Measurements from ENCODE around the gene FSIP1.

Gene FSIP1

GRCh38 chr15:39719109-39719508 lies 63.5 kb downstream of the FSIP1 start:
- no peak for DNase-seq

- no peak for DNase-seq
Measured at GRCh38 chr15:39717134-39717533, 65.5 kb downstream of the FSIP1 start.

- no peak for DNase-seq
Measured at GRCh38 chr15:39714251-39714650, 68.4 kb downstream of the FSIP1 start.

GRCh38 chr15:39713846-39714245 lies 68.8 kb downstream of the FSIP1 start:
- no peak for DNase-seq

- DNase-seq, result no peak
Measured at GRCh38 chr15:39710681-39711080, 72.0 kb downstream of the FSIP1 start.

GRCh38 chr15:39709941-39710340 lies 72.7 kb downstream of the FSIP1 start:
- no peak for DNase-seq

- no peak for DNase-seq
Measured at GRCh38 chr15:39706206-39706605, 76.4 kb downstream of the FSIP1 start.

GRCh38 chr15:39704689-39705088 lies 78.0 kb downstream of the FSIP1 start:
- peak; percentile 20 for DNase-seq

- no peak for DNase-seq
Measured at GRCh38 chr15:39704235-39704634, 78.4 kb downstream of the FSIP1 start.

- DNase-seq, result no peak
Measured at GRCh38 chr15:39701988-39702387, 80.7 kb downstream of the FSIP1 start.

GRCh38 chr15:39700375-39700700 lies 82.3 kb downstream of the FSIP1 start:
- DNase-seq, result no peak

- DNase-seq, result no peak
Measured at GRCh38 chr15:39699516-39700374, 82.9 kb downstream of the FSIP1 start.

- no peak for DNase-seq
Measured at GRCh38 chr15:39698444-39699390, 83.9 kb downstream of the FSIP1 start.

GRCh38 chr15:39697509-39697908 lies 85.1 kb downstream of the FSIP1 start:
- no peak for DNase-seq

- no peak for DNase-seq
Measured at GRCh38 chr15:39695793-39696192, 86.8 kb downstream of the FSIP1 start.

GRCh38 chr15:39692356-39693327 lies 90.0 kb downstream of the FSIP1 start:
- DNase-seq, result no peak

- DNase-seq, result no peak
Measured at GRCh38 chr15:39690881-39691634, 91.6 kb downstream of the FSIP1 start.

- no peak for DNase-seq
Measured at GRCh38 chr15:39687965-39688364, 94.7 kb downstream of the FSIP1 start.

GRCh38 chr15:39685999-39686613 lies 96.5 kb downstream of the FSIP1 start:
- DNase-seq, result peak; percentile 49

- no peak for DNase-seq
Measured at GRCh38 chr15:39685367-39685766, 97.3 kb downstream of the FSIP1 start.

GRCh38 chr15:39684233-39684632 lies 98.4 kb downstream of the FSIP1 start:
- DNase-seq, result no peak

All from HCEC 1CT (cell line).